ENCODE data around the gene ABRACL.
"Not testable (repeated sequence)": the region's sequence is repeated elsewhere in the genome, so short reads cannot be mapped to it uniquely, and the experiment has no call there.

GRCh38 chr6:139048912-139049311, 20.4 kb downstream of the ABRACL start:
- not testable (repeated sequence) for TF ChIP-seq CTCF (IDR thresholded peaks at IDR 0.05; ENCODE audit: low read length); EZH2 (IDR thresholded peaks at IDR 0.05; ENCODE audit: borderline replicate concordance, low read length)
